EL (cell line): ENCODE results near the gene VWF.

Experiments
- DNase-seq: peaks from one replicate; pipeline ENCODE4 v3.0.0-alpha.2; 2016

Gene VWF

GRCh38 chr12:6056406-6057240, 67.8 kb downstream of the VWF start:
- no peak for DNase-seq

- peak; percentile 71 for DNase-seq
Measured at GRCh38 chr12:6053541-6053940, 70.9 kb downstream of the VWF start.

- DNase-seq: peak; percentile 79
Measured at GRCh38 chr12:6052940-6053329, 71.5 kb downstream of the VWF start.

- no peak for DNase-seq
Measured at GRCh38 chr12:6052206-6052939, 72.1 kb downstream of the VWF start.

- no peak for DNase-seq
Measured at GRCh38 chr12:6049992-6050391, 74.5 kb downstream of the VWF start.

GRCh38 chr12:6049587-6049986, 74.9 kb downstream of the VWF start:
- no peak for DNase-seq

- DNase-seq: peak; percentile 97
Measured at GRCh38 chr12:6047249-6048237, 76.9 kb downstream of the VWF start.

- no peak for DNase-seq
Measured at GRCh38 chr12:6046511-6047180, 77.8 kb downstream of the VWF start.

- no peak for DNase-seq
Measured at GRCh38 chr12:6045438-6045837, 79.0 kb downstream of the VWF start.

- peak; percentile 90 for DNase-seq
Measured at GRCh38 chr12:6044082-6044481, 80.4 kb downstream of the VWF start.

GRCh38 chr12:6042446-6042845, 82.0 kb downstream of the VWF start:
- DNase-seq: no peak

GRCh38 chr12:6041891-6042290, 82.6 kb downstream of the VWF start:
- peak; percentile 32 for DNase-seq

GRCh38 chr12:6040815-6041214, 83.7 kb downstream of the VWF start:
- no peak for DNase-seq

GRCh38 chr12:6039894-6040601, 84.4 kb downstream of the VWF start:
- DNase-seq: peak; percentile 70

- peak; percentile 43 for DNase-seq
Measured at GRCh38 chr12:6038160-6038559, 86.3 kb downstream of the VWF start.

- DNase-seq: no peak
Measured at GRCh38 chr12:6037459-6037858, 87.0 kb downstream of the VWF start.

- no peak for DNase-seq
Measured at GRCh38 chr12:6036509-6036908, 88.0 kb downstream of the VWF start.

- no peak for DNase-seq
Measured at GRCh38 chr12:6034596-6034995, 89.9 kb downstream of the VWF start.

GRCh38 chr12:6033546-6033945, 90.9 kb downstream of the VWF start:
- no peak for DNase-seq

GRCh38 chr12:6032726-6033125, 91.7 kb downstream of the VWF start:
- DNase-seq: no peak

GRCh38 chr12:6031001-6031400, 93.5 kb downstream of the VWF start:
- DNase-seq: no peak

GRCh38 chr12:6030081-6030480, 94.4 kb downstream of the VWF start:
- DNase-seq: no peak
